GM19397 (cell line): ENCODE data around the gene TTC19.
A peak's percentile ranks its signal among the peaks of the same experiment; 100 is the strongest.

ENCODE experiments used
- ATAC-seq: cut with Tn5 transposase; IDR thresholded peaks from one replicate; pipeline ENCODE4 v1.9.1; 2021; ENCODE audit warnings: mild to moderate bottlenecking, moderate library complexity; ENCODE audit not compliant: unreplicated experiment

The TTC19 gene, protein sequence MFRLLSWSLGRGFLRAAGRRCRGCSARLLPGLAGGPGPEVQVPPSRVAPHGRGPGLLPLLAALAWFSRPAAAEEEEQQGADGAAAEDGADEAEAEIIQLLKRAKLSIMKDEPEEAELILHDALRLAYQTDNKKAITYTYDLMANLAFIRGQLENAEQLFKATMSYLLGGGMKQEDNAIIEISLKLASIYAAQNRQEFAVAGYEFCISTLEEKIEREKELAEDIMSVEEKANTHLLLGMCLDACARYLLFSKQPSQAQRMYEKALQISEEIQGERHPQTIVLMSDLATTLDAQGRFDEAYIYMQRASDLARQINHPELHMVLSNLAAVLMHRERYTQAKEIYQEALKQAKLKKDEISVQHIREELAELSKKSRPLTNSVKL

DNA sequence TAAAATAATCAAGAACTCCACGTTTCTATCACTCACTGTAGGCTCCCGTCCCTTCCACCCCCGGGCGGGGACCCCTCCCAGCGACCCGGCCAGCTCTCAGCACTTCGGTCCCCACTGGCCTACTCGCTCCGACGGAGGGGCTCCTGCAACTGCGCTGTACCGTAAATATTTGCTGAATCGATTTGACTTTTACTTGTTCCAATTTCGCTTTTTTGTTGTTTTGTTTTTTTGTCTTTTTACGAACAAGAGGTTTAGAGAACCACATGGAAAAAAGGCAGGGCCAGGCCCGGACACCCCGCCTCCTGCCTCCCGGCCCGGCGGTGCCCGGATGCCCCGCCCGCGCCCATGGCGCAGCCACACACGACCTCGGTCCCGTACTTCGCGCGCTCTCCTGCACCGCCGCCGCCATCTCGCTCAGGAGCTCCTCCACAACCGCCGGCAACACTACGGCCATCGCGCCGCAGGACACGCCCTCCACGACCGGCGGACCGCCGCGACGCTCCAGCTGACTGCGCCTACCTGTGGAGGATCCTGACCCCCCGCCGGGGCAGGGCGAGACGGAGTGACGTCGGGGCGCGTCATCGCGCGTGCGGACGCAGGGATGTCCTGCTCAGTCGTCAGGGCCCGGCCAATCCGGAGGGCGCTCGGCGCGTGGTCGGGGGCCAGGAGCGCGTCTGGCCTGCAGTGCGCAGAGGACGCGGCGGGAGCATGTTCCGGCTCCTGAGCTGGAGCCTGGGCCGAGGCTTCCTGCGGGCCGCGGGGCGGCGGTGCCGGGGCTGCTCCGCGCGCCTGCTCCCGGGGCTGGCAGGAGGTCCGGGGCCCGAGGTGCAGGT lies at the start of gene TTC19, which contains the start of gene ZSWIM7:
TSS of gene TTC19 (plus strand) at position 684 of the 833 bp plus-strand sequence. CDS start at position 709, 25 bp downstream.
TSS of gene ZSWIM7 (minus strand) at position 564 of the 833 bp plus-strand sequence. CDS start at position 454, 110 bp downstream.
- peak; percentile 96 for ATAC-seq

DNA sequence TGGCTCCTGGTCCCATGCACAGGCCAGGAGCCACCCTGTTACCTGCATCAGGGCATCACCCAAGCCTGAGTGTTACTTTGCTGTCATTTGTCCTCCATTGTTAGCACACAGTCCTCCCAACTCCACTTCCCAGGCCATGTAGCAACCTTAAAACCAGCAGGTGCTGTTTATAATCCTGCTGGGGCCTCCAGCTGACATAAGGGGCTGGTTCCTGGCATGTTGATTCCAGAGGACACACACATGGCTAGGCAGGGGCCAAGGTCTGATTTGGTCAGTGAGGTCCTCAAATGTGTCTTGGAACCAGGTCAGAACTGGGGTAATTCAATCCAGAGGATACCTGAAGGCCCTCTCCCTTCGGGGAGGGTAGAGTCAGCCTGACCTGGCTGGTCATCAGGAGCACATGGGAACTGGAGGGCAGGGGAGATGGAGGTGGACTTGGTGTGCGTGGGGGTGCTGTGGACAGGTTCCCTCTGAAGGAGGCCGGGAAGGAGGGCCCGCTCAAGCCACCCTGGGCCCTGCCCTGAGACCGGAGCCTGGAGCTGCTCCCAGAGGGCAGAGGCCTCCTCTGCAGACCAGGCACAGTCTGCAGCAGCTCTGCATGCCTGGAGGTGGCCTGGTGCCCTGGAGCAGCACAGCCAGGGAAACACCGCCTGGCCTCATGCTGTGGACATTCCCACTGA lies 48.1 kb upstream of the TTC19 start:
- no peak for ATAC-seq

DNA sequence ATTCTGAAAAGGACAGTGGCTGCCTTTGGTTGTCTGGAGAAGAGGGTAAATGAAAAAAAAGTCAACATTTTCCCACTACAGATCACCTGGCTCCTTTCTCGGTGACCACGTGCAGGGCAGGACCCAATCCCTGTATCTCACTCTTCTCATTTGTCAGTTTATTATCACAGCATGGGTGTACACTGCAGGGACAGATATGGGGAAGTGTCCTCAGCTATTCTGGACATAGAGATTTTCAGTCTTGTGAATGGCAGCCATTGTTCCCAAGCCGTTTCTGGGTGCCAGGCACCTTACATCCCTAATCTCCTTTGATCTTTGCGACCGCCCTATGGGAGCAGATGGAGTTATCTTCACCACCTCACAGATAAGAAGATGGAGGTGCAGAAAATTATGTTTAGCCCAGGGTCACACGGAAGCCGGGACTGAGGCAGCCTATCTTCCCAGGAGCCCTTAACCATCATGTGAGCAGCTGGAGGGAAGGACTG lies 47.5 kb upstream of the TTC19 start:
- no peak for ATAC-seq

DNA sequence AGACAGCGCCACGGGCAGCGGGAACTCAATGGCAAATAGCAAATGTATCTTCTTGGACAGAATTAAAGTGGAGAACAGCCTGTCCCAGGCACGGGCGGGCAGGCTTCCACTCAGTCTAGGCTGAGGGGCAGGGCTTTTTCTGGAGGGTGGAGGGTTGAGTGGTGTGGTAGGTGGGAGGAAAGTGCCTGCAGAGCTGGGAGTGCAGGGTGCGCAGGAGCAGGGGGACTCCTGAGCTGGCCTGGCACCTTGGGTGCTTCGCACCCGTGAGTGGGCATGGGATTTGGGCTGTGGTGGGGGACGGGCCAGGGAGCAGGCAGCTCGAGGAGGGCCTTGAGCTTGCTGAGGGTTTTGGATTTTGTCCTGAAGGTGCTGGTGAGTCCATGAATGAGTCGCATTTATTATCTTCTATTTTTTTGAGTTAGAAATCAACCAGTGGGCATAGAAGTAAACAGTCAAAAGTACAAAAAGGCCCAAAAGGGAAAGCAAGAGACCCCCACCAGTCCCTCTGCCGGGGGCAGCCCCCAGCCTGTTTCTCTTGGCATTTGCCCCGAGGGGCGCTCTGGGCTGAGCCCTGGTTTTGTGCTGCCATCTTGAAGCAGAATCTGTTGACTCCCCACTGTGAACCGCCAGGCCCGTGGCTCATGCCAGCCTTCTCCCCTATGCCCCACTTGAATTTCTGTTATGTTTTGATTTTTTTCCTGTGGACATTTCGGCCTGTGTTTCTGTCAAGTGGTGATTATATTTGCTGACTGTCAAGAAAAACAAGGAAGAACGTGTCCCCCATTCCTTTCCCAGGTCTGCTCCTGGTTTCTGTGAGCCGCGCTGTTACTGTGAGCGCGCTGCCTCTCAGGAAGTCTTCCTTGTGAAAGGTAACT lies 46.5 kb upstream of the TTC19 start:
- ATAC-seq = no peak

DNA sequence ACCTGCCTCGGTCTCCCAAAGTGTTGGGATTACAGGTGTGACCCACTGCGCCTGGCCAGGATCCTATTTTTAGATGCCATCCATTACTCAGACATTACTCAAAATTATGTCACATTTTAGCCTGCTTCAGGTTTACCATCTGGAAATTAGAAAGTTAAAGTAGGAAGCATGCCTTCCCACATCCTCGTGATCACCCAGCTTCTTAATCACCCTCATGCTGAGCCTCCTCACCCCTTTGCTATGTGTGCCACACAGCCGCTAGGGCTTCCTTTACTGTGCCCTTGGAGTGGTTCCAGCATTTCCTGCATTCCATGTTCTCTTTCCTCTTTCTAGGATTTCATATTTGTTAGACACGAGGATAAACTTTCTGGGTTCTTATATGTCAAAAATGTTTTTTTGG lies 45.4 kb upstream of the TTC19 start:
- no peak for ATAC-seq

DNA sequence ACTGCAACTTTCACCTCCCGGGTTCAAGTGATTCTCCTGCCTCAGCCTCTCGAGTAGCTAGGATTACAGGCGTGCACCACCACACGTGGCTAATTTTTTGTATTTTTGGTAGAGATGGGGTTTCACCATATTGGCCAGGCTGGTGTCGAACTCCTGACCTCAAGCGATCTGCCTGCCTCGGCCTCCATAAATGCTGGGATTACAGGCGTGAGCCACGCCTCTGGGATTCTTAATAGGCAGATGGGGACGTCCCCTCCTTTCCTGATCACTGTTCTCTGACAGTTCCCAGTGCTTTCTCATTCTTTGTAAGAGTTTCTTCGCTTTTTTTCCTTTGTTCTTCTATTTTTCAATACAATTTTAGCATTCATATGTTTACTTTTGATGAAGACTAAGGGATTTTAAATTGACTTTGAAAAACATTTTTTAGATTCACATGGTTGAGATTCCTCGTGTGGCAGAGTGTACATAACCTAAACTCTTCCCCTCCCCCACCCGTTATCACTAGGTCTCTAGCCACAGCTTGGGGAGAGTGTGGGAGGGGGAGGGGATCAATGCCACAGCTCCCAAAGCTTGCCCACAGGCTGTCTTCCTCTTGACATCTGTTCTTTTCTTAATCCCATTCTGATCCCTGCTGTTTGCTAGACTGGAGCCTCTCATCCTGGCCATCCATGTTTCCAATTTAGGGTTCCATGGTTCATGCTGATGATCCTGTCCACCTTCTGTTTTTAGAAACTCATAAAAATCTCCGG lies 43.7 kb upstream of the TTC19 start:
- ATAC-seq = no peak

DNA sequence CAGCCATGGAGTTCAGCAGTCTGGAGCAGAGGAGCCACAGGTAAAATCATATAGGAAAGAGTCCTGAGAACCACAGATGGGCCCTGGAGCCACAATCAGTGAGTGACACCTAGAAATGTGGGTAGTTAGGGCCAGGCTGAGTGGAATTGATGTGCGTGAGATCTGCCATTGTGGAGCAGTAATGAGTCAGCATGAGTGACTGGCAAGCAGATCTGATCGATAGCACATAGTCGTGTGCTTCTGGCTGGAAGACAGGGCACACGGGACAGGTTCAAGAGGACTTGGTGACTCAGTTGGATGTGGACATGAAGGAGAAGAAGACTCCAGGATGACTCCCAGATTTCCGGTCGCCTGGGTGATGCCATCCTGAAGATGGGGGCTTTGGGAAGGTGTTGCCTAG lies 42.4 kb upstream of the TTC19 start:
- ATAC-seq = no peak

DNA sequence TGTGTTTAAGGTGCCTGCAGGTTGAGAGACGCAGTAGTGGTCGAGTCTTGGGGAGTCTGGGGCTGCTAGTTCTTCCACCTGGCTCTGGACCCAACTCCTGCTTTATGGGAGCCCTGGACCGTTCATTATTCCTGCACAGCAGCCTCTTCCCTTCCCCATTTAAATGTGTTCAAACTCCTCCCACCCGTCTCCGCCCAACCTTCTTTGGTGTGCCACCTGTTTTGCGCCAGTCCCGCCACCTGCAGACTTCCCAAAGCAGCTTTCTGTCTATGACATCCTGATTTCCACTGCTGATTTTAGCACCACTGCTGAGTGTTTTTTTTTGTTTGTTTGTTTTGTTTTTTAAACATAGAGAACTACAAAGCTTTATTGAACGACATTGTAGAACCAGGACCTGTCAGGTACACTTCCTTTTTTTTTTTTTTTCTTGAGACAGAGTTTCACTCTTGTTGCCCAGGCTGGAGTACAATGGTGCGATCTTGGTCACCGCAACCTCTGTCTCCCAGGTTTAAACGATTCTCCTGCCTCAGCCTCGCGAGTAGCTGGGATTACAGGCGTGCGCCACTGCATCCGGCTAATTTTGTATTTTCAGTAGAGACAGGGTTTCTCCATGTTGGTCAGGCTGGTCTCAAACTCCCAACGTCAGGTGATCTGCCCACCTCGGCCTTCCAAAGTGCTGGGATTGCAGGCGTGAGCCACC lies 41.9 kb upstream of the TTC19 start:
- ATAC-seq = no peak

DNA sequence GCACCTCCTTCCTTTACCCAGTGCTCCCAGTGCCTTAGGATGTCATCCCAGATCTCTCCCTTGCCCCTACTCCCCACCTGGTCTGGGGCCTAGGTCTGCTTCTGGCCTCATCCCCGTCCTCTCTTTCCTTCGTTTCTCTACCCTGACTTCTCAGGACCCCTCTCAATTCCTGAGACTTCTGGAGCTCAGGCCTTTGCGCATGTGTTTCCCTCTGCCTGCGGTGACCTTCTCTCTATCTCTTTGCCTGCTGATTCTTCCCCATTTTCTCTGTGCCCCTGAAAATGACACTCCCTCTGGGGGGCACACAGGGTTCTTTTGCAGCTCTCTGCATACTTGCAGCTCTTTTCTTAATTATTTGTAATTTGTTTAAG lies 41.2 kb upstream of the TTC19 start:
- no peak for ATAC-seq

DNA sequence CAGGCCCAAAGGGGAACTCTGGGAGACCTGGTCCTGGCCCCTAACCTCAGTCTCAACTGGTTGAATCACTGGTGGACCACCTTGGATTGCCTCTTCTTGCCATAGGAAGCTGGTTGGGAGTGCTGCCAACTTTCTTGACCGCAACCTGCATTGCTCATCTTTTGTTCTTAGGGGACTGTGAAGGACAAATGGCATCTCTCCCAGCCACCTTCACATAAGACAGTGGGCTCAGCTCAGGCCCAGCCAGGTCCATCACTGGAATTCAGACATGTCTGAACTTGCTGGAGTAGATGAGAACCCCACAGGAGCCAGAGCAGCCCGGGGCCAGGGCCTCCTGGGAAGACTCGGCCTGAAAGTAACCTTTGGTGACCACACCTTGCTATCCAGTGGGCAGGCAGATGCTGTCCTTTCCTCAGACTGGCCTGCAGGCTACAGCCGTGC lies 35.9 kb upstream of the TTC19 start:
- ATAC-seq = no peak

DNA sequence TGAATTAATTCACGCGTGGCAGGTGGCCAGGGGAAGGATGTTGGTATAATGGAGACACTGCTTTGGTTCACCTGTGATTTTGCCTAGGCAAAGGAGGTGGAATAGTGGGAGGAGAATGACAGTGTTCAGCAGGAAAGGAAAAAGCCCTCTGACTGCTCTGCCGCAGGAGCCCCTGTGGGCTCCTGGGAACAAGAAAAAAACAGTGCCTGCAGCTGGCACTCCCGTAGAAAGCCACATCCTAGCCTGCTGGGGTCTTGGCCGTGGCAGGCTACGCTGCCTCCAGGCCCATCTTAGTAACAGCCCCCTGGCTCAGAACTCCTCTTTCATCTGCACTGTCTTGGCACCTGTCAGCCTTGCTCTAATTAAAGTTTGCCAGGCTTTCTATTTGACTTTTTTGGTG lies 34.1 kb upstream of the TTC19 start:
- no peak for ATAC-seq

DNA sequence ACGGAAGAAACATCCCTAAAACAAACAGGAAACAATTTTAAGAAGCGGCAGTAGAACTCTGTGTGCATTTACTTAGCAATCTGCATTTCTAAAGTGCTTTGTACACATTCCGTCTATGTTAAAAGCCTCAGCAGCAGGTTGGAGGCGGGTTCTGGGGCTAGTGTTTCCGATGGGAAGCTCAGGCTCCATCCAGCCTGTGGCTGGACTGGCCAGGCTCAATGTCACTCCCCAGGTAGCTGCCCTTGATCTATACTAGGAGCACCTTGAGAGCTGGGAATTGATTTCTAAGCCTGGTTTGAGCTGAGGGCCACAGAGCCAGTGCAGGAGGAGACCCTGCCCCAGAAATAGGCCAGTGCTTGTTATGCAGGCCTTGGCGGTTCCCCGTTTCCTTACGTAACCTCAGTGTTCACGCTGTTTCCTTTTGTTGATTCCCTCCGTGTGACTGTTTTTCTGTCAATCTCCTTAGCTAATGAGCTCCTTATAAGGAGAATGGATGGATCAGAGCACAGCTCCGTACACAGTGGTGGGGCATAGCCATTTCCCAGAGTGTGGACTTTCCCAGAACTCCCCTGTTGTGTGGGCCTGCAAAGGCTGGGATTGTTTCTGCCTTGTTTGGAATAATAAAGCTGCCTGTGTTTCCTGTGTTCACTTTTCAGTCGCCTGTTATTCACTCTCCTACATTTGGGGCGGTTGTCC lies 33.3 kb upstream of the TTC19 start:
- ATAC-seq = no peak

DNA sequence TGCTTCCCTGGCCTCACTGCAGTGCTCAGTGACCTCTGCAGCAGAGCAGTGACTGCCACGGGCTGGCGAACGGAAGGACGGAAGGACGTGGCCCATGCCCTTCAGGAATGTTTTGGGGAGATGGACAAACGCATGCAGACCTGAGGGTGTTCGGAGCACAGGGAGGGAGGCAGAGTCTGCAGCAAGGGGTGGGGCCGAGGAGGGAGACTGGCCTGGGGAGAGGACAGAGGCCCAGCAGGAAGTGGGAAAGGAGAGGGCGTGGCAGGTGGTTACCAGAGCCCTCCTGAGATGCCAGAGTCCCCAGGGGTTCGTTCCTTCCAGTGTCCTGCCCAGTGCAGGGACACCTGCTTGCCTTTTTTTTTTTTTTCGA lies 32.8 kb upstream of the TTC19 start:
- ATAC-seq = no peak

DNA sequence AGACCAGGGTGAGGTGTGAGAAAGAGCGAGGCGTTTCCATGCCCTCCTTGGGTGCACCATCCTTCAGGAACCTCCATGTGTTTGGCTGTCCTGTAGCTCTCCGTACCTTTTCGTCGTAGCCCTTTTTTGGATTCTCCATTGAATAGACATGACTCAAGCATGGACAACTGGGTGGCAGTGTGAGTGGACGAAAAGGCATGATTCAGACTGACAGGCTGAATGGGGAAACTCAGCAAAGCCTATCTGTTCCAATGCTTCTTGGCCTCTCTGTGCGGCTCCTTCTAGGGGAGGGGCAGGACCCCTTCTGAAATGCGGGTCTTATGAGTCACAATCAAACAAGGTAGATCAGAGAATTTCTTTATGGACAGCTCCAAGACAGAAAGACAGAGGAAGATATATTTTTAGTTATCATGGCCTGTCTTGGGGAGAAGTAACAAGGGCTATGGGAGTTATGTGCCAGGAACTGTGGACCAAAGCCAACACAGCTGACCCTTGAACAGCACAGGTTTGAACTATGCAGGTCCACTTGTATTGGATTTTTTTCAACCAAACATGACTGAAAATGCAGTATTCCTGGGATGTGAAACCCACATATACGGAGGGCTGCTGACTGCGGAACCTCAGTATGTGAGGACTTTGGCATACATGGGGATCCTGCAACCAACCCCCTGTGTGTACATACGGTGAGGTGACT lies 31.8 kb upstream of the TTC19 start:
- no peak for ATAC-seq

DNA sequence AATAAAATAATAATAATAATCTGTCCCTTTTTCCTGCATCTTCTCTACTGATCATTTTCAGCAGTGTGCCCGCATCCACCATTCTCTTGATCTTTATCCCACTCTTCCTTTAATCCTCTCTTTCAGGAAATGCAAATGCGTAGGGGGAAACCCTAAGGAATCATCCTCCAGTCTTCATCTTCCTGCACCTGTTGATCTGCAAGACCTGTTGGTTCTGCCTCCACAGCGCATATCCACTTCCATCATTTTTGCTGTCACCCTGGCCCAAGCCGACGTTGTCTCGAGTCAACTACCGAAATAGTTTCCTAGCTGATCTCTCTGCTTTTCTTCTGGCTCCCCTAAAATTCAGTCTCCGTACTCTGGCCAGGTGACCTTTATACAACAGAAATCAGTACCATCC lies 30.2 kb upstream of the TTC19 start:
- no peak for ATAC-seq

DNA sequence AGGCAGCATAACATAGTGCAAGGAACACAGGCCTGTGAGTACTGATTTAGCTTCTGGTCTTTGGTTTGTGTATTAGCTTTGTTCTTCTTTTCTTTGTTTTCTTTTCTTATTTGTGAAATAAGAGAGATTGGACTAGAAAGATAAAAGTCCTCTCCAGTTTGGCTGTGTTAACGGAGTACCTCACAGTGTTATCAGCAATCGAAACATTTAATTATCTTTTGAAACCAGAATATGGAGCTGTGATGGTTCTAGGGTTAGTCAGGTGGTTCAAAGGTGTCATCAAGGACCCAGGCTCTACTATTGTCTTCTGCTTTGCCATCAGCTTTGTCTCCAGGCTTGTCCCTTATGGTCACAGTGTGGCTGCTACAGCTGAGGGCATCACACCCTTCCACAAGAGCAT lies 29.1 kb upstream of the TTC19 start:
- ATAC-seq = no peak

DNA sequence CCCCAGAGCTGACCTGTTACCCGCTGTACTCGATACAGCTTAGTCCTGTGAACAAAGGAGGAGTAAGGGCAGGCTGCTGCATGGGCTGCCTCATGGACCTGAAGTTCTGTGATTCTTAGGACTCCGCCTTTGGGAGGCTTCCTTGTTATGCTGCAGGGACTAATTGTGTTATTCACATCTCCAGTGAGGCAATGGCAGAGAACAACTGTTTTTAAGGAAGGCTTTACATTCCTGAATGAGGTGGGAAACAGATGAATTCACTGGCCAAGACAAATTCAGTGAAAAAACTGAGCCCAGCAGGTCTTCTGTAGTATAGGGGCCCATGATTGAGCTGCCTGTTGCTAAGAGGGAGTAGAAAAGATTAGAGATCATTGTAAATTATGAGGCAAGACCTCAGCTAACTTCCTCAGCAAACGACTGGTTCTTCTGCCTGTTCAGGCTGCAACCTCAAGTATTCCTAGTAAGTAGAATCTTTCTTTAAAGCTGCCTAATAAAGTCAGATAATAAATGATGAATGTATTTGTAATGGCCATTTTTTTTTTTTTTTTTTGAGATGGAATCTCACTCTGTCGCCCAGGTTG lies 28.4 kb upstream of the TTC19 start:
- no peak for ATAC-seq

DNA sequence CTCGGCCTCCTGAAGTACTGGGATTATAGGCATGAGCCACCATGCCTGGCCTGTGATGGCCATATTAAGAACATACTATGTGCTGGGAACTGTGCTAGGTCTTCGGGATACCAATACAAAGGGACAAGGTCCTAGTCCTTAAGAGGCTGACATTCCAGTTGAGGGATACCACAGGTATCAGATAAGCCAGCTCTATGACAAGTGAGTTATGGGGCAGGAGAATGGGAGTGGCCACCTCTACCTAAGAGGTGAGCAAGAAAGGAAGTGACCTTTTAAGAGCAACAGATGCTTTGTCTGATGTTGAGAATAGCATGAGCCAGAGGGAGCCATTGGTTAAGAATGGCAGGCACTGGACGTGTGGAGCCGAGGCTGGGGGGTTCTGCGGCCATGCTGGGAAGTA lies 27.7 kb upstream of the TTC19 start:
- no peak for ATAC-seq
